Activated T-cell treated with anti-CD3 and anti-CD28 coated beads, Interleukin-2, amount 50 U/mL, for 48 hours (primary cell): ENCODE measurements around the gene SIK3.
"Not testable (repeated sequence)": the region's sequence is repeated elsewhere in the genome, so short reads cannot be mapped to it uniquely, and the experiment has no call there.

ENCODE experiments used
- DNase-seq, 2 experiments: peaks; one replicate each; pipeline ENCODE4 v3.0.0-alpha.2; 2020

The SIK3 gene

DNA sequence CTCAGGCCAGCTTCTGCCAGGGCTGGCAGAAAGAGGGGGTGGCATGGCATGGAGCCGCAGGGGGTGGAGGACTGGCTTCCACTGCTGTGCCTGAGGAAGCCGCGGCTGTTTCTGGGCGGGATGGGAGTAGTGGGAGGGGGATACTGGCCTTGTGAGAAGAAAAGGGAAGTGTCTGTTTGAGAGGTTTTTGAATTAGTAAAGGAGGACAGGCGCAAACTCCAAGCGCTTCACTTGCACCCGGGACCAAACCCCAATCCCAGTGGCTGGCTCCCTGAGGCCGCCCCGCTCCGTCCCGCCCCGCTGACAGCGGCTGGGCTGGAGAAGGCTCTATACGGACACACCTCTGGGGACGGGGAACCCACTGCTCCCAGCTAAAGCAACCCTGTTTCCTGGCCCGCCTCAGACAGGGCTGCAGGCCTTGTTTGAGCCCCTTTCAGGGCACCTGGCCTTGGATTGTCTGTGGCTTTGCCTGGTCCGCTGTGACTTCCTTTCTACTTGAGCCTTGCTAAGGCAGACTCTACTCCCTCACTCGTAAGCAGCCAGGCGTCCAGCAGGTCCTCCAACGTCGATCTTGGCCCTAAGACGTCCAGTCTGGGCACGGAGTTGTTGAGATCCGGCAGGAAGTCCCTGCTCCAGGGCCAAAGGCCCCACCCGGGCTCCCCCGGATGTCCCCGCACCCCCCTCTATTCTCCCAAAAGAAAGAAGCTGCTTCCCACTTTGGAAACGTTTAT is 263.0 kb downstream of the SIK3 start:
- DNase-seq: peak in 1 of 2 experiments; percentile 39

DNA sequence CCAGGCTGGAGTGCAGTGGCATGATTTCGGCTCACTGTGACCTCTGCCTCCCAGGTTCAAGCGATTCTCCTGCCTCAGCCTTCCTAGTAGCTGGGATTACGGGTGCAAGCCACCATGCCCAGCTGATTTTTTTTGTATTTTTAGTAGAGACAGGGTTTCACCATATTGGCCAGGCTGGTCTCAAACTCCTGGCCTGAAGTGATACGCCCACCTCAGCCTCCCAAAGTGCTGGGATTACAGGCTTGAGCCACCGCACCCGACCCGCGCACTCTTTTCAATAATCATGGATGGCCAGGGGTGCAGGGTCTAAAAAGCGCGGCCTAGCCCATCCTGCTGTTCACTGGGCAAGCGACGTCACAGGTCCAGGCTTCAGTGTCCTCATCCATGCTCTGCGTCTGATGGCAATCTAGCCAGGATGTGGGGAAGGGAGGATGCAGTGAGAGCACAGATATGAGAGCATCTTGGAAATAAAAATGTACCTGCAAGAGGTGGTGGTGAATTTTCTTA is 263.6 kb downstream of the SIK3 start:
- DNase-seq: not testable (repeated sequence)

DNA sequence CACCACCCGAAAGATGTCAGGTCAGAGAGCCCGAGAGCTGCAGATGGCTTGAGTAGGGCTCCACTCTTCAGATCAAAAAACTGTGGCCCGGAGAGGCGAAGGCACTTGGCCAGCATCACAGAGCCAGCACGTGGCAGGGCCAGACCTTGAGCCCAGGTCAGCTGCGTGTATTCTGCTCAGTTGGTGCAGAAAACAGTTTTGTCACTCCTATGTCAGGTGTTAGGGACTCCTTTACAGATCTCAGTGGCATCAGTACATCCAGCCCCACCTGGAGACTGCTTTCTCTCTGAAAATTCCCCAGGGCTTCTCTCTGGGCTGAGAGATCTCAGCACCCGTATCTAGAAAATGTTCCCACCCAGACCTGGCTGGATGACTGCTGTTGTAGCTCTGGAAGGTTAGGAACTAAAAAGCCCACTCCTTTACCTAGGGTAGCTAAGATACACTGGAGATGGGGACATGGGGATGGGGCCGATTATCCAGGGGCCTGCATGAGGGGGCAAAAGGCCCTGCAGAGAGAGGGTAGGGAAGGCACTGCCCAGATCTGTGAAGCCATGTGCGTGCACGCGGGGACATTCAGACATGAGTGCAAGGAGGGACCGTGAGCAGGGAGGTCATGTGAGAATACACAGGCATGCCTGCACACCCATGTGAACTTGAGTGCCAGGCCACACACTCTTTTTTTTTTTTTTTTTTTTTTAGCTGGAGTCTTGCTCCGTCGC is 264.3 kb downstream of the SIK3 start:
- DNase-seq: no peak

DNA sequence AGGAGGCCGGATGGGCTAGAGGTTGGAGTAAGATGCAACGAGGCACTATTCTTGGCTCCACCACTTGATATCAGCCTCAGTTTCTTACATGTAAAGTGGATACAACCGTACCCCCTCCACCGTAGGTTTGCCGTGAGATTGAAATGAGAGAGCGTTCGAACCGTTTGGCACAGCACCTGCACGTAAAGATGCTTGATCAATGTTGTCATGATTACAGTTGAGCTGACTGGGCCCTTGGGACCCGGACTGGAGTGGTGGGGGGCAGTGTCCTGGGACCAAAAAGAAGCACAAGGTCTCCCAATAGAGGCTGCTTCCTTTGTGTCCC is 264.8 kb downstream of the SIK3 start:
- no peak for DNase-seq

DNA sequence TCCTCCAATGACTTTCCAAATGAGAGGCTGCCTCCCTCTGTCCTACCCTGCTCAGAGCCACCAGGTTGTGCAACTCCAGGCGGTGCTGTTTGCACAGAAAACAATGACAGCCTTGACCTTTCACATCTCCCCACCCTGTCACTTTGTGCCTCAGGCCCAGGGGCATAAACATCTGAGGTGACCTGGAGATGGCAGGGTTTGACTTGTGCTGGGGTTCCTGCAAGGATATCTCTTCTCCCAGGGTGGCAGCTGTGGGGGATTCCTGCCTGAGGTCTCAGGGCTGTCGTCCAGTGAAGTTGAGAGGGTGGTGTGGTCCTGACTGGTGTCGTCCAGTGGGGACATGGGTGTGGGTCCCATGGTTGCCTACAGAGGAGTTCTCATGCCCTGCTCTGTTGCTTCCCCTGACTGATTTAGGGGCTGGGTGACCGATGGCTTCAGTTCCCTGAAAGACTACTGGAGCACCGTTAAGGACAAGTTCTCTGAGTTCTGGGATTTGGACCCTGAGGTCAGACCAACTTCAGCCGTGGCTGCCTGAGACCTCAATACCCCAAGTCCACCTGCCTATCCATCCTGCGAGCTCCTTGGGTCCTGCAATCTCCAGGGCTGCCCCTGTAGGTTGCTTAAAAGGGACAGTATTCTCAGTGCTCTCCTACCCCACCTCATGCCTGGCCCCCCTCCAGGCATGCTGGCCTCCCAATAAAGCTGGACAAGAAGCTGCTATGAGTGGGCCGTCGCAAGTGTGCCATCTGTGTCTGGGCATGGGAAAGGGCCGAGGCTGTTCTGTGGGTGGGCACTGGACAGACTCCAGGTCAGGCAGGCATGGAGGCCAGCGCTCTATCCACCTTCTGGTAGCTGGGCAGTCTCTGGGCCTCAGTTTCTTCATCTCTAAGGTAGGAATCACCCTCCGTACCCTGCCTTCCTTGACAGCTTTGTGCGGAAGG is 265.6 kb downstream of the SIK3 start:
- no peak for DNase-seq

DNA sequence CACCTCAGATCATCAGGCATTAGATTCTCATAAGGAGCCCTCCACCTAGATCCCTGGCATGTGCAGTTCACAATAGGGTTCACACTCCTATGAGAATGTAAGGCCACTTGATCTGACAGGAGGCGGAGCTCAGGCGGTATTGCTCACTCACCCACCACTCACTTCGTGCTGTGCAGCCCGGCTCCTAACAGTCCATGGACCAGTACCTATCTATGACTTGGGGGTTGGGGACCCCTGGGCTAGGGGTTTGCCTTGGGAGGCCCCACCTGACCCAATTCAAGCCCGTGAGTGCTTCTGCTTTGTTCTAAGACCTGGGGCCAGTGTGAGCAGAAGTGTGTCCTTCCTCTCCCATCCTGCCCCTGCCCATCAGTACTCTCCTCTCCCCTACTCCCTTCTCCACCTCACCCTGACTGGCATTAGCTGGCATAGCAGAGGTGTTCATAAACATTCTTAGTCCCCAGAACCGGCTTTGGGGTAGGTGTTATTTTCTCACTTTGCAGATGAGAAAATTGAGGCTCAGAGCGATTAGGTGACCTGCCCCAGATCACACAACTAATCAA is 266.4 kb downstream of the SIK3 start:
- DNase-seq: no peak

DNA sequence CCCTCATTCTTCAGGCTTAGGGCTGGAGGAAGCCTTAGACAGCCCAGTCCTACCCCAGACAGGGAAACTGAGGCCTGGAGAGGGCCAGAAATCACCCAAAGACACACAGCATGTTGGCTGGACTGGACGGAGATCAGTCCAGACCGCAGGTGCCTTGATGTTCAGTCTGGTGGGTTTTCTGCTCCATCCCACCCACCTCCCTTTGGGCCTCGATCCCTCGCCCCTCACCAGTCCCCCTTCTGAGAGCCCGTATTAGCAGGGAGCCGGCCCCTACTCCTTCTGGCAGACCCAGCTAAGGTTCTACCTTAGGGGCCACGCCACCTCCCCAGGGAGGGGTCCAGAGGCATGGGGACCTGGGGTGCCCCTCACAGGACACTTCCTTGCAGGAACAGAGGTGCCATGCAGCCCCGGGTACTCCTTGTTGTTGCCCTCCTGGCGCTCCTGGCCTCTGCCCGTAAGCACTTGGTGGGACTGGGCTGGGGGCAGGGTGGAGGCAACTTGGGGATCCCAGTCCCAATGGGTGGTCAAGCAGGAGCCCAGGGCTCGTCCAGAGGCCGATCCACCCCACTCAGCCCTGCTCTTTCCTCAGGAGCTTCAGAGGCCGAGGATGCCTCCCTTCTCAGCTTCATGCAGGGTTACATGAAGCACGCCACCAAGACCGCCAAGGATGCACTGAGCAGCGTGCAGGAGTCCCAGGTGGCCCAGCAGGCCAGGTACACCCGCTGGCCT is 267.9 kb downstream of the SIK3 start:
- no peak for DNase-seq

DNA sequence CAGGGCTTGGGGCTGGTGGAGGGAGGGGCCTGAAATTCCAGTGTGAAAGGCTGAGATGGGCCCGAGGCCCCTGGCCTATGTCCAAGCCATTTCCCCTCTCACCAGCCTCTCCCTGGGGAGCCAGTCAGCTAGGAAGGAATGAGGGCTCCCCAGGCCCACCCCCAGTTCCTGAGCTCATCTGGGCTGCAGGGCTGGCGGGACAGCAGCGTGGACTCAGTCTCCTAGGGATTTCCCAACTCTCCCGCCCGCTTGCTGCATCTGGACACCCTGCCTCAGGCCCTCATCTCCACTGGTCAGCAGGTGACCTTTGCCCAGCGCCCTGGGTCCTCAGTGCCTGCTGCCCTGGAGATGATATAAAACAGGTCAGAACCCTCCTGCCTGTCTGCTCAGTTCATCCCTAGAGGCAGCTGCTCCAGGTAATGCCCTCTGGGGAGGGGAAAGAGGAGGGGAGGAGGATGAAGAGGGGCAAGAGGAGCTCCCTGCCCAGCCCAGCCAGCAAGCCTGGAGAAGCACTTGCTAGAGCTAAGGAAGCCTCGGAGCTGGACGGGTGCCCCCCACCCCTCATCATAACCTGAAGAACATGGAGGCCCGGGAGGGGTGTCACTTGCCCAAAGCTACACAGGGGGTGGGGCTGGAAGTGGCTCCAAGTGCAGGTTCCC is 268.6 kb downstream of the SIK3 start, which contains the start of gene APOC3:
TSS of gene APOC3 (plus strand) at position 383 of the 659 bp plus-strand sequence. CDS start 676 bp downstream, outside the sequence.
- DNase-seq: no peak

DNA sequence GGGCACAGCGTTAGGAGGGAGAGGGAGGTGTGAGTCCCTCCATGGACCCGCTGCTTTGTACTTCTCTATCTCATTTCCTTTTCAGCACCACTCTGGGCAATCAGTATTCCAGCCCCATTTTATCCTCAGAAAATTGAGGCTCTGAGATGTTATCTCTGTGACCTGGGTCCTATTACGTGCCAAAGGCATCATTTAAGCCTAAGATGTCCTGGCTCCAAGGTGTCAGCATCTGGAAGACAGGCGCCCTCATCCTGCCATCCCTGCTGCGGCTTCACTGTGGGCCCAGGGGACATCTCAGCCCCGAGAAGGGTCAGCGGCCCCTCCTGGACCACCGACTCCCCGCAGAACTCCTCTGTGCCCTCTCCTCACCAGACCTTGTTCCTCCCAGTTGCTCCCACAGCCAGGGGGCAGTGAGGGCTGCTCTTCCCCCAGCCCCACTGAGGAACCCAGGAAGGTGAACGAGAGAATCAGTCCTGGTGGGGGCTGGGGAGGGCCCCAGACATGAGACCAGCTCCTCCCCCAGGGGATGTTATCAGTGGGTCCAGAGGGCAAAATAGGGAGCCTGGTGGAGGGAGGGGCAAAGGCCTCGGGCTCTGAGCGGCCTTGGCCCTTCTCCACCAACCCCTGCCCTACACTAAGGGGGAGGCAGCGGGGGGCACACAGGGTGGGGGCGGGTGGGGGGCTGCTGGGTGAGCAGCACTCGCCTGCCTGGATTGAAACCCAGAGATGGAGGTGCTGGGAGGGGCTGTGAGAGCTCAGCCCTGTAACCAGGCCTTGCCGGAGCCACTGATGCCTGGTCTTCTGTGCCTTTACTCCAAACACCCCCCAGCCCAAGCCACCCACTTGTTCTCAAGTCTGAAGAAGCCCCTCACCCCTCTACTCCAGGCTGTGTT is 269.4 kb downstream of the SIK3 start:
- no peak for DNase-seq

DNA sequence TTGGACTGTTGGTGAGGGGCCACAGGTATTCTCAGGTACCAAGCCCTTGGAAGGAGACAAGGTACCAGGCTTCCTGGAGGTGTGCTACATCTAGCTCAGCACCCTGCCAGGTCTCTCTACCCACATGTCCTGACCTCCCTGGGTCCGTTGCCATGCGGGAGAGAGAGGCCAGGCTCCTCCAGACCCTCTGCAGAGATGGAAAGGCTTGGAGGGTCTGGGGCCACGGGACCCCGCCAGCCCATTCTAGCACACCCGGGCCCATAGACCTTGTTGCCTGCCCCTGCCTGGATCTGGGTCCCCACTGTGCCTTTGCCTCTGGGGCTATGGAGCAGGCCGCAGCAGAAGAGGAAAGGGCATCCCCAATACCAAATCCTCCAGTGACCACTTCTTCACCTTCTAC is 270.8 kb downstream of the SIK3 start:
- DNase-seq: no peak

DNA sequence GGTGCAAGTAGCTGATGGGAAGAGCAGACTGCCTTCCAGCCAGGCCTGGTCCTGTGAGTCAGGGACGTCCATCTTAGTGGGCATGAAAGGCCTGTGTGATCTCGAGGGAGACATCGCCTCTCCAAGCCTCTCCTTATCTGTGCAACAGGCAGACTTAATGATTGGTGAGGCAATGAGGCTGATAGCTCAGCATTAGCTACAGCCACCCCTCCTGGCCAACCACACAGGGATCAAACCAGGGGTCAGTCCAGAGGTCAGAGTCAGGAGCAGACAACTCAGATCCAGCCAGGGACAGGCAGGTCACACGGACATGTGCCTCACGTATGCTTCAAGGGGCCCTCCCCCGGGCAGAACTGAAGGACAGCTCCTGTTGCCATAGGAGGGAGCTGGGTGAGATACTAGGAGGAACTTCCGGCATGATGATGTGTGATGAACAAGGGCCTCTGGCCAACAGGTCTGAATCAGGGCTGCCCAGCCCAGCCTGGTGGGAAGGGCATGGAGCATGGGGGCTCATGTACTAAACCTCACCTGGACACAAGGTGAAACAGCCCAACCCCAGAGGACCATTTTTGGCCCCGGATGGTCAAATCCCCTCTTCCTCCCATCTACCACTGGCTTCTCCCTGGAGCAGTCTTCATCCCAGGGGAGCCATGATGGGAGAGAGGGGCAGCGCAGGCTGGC is 271.3 kb downstream of the SIK3 start:
- DNase-seq: no peak

DNA sequence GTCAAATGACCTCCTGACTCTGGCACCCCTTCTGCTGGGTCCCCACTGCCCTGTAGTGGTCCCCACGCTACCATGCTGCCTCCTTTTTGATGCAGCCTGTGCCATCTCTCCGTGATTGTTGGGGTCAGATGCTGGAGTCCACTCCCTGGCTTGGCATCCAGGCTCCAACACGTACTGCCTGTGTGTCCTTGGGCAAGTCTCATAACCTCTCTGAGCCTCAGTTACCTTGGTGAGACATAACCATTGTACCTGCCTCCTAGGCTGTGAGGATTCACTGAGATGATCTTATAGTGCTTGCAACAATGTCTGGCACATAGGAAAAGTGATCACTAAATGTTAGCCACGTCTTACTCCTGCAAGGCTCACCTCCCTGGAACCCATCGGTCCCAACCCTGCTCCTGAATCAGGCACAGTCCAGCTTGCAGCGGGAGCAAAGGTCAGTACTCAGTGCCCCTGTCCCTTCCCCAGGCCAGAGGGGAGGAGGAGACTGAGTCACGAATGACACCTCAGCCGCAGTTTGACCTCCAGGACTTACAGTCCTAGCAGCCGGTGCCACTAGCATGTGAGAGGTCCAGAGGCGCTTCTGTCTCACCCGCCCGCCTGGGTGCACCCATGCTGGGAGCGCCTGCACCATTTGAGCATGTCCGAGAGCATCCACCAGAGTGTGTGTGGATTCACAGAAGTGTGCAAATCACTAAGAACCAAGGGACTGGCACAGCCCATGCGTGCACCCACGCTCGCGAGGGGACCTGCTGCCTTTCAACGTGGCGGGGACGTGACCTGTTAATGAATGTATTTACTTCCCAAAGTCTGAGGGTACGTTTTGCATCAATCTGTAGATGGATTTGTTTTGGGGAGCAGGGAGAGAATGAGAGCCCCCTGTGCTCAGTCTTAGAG is 272.1 kb downstream of the SIK3 start:
- no peak for DNase-seq

DNA sequence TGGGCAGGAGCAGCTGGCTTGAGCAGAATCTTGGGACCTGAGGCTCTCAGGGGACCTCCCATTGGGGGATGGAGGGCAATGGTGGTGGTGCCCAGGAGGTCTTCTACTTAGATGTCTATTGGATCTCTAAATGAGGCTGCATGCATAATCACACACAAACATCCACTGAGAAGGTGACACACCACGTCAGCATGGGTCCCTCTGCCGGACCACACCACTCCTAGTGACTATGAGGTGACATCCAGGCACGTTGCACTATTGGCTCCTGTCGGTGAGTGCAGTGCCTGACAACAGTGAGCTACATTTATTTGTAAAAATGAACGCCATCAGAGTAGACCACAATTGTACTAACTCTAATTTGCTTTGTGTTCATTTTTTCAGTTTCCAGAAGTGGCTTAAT is 272.8 kb downstream of the SIK3 start:
- no peak for DNase-seq

DNA sequence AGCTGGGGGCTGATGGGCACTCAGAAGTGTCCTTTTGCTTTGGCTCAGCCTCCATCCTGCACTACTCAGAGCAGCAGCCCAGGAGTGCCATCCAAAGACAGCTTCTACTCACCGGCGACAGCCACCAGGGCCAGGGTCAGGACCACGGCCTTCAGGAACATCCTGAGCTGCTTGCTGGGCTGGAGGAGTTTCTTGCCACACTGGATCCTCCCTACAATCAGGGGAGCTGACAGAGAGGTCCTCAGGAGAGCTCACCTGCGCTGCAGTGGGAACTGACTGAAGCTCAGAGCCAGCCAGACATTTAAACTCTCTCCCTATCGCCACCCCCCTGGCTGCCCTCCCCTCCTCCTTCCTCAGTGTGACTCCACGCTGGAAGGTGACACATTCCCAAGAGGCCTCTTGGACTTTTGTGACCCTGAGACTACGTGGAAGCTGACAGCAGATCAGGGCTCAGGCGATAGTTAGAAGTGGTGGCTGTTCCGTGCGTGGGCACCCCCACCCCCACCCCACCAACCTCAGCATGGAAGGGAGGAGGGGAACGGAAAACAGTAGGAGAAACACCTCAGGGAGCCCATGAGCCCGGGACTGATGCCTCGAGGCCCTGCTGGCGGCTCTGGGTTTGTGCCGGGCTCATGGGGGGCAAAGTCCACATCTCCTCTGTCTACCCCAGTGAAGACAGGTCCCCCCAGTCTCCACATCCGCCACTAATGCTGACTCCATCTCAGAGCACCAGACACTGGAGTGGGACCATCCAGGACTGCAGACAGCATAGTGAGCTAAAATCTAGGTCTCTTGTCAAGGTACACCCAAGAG is 275.0 kb downstream of the SIK3 start, which contains the start of gene APOA4:
TSS of gene APOA4 (minus strand) at position 274 of the 813 bp plus-strand sequence. CDS start at position 161, 113 bp downstream.
- DNase-seq: no peak

DNA sequence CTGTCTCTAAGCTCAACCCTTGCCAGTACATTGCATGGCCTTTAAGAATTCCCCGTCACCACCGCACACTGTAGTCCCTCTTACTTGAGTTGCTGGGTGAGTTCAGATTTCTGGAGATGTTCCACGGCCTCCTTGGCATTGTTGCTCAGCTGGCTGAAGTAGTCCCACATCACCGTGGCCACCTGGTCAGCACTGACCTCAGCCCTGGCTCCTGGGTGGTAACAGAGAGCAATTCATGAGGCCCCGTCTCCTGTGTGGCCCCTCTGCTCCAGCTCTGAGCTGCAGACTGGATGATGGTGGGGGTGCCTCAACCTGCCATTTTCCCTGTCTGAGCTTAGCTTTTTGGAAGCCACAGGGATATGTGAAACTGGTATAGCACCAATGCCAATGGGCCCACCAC is 275.7 kb downstream of the SIK3 start:
- no peak for DNase-seq

DNA sequence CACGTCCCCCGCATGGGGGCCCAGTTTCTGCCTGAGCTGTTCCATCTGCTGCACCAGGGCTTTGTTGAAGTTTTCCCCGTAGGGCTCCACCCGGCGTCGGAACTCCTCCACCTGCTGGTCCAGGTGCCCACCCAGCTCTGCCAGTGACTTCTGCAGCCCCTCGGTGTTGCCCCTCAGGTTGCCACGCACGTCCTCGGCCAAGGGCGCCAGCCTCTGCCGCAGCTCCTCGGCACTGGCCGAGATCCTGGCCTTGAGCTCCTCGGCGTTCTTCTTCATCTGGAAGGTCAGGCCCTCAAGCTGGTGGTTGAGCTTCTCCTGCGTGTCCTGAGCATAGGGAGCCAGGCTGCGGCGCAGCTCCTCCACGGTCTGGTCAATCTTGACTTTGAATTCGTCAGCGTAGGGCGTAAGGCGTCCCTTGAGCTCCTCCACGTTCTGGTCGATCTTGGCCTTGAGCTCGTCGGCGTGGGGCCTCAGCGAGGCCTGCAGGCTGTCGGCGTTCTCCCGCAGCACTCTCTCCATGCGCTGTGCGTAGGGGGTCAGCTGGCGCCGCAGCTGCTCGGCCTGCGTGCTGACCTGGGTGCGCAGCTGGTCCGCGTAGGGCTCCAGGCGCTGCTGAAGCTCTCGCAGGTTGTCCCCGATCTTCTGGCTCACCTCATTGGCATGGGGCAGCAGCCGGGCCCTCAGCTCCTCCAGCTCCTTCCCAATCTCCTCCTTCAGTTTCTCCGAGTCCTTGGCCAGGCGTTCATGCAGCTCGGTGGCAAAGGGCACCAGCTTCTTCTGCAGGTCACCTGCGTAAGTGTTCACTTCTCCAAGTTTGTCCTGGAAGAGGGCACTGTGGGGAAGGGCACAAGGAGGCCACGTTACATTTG is 276.9 kb downstream of the SIK3 start:
- no peak for DNase-seq

DNA sequence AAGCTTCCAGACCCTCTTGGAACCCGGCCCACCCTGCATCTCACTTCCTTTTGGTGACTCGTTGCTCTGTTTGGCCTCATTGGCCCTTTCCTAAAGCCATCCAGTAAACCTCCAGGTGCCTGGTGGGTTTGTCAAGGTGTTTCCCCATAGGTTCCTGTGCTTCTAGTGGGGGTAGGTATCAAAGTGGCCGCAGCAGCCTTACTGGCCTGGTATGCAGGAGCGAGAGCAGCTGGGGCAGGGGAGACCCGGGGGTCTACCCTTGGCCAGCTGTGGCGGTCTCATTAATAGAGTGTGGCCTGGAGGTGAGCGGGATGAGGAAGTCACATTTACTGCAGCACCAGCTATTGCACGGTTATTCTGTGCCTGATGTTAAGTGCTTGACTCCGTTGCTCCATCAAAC is 279.2 kb downstream of the SIK3 start:
- DNase-seq: no peak
